HepG2 (cell line): Measurements from ENCODE around the gene RBM47. TPM values are rescaled to one million over a fixed set of nuclear protein-coding genes. Genes with fewer than 3 reads are reported as not detected.

ENCODE experiments used
- ARID2 ChIP-seq: sonication (generic); formaldehyde crosslinking; IDR thresholded peaks from 2 replicates; pipeline ENCODE4 v1.8.1; 2022; ENCODE audit warnings: mild to moderate bottlenecking, missing genetic modification reagents, borderline replicate concordance
- BCLAF1 ChIP-seq: fragments of 450-650 bp; IDR thresholded peaks from 2 replicates; pipeline ENCODE4 v1.6.1; 2017; ENCODE audit warnings: mild to moderate bottlenecking
- ELF3 ChIP-seq: IDR thresholded peaks from 2 replicates; pipeline ENCODE4 v1.6.1; 2016; ENCODE audit warnings: missing genetic modification reagents, missing compliant biosample characterization
- ESRRA ChIP-seq: sonication (generic); formaldehyde crosslinking; IDR thresholded peaks from 2 replicates; pipeline ENCODE4 v1.5.1; 2020; ENCODE audit warnings: mild to moderate bottlenecking, low read depth, missing genetic modification reagents
- JUNB ChIP-seq: sonication (generic); formaldehyde crosslinking; IDR thresholded peaks from 2 replicates; pipeline ENCODE4 v1.8.0; 2022; ENCODE audit warnings: missing genetic modification reagents, mild to moderate bottlenecking, borderline replicate concordance
- KDM2A ChIP-seq: sonication (generic); formaldehyde crosslinking; IDR thresholded peaks from 2 replicates; pipeline ENCODE4 v1.4.0; 2020; ENCODE audit warnings: low read depth, missing genetic modification reagents, borderline replicate concordance
- LRRFIP1 ChIP-seq: sonication (generic); formaldehyde crosslinking; conservative IDR thresholded peaks from 2 replicates; pipeline ENCODE4 v1.4.0; 2020; ENCODE audit warnings: missing genetic modification reagents
- MEIS2 ChIP-seq: sonication (generic); formaldehyde crosslinking; IDR thresholded peaks from 2 replicates; pipeline ENCODE4 v1.9.0; 2021; ENCODE audit warnings: mild to moderate bottlenecking, missing genetic modification reagents
- MIER3 ChIP-seq: IDR thresholded peaks from 2 replicates; pipeline ENCODE4 v1.6.1; 2016; ENCODE audit warnings: missing compliant biosample characterization, borderline replicate concordance
- PLSCR1 ChIP-seq: sonication (generic); formaldehyde crosslinking; IDR thresholded peaks from 2 replicates; pipeline ENCODE4 v1.5.0; 2020; ENCODE audit warnings: missing genetic modification reagents, mild to moderate bottlenecking, borderline replicate concordance
- POGZ ChIP-seq: sonication (generic); formaldehyde crosslinking; IDR thresholded peaks from 2 replicates; pipeline ENCODE4 v1.4.0; 2020; ENCODE audit warnings: mild to moderate bottlenecking, missing genetic modification reagents
- PTBP1 ChIP-seq: fragments of 200-400 bp; formaldehyde crosslinking; IDR thresholded peaks from 2 replicates; pipeline ENCODE4 v1.6.1; 2018; ENCODE audit warnings: low read length, low read depth; ENCODE audit not compliant: poor library complexity, severe bottlenecking
- RFXANK ChIP-seq: IDR thresholded peaks from 2 replicates; pipeline ENCODE4 v1.6.1; 2016
- ZBTB43 ChIP-seq: sonication (generic); formaldehyde crosslinking; conservative IDR thresholded peaks from 2 replicates; pipeline ENCODE4 v1.4.0; 2020; ENCODE audit warnings: missing genetic modification reagents
- ZNF18 ChIP-seq: sonication (generic); formaldehyde crosslinking; IDR thresholded peaks from 2 replicates; pipeline ENCODE4 v1.8.0; 2022; ENCODE audit warnings: mild to moderate bottlenecking, missing genetic modification reagents; ENCODE audit not compliant: insufficient replicate concordance
- ZNF567 ChIP-seq: sonication (generic); formaldehyde crosslinking; IDR thresholded peaks from 2 replicates; pipeline ENCODE4 v1.8.1; 2023; ENCODE audit warnings: mild to moderate bottlenecking, missing genetic modification reagents, borderline replicate concordance
- ZUFSP ChIP-seq: sonication (generic); formaldehyde crosslinking; IDR thresholded peaks from 2 replicates; pipeline ENCODE4 v1.9.0; 2021; ENCODE audit warnings: missing genetic modification reagents, mild to moderate bottlenecking, borderline replicate concordance
- ZZZ3 ChIP-seq: sonication (generic); formaldehyde crosslinking; IDR thresholded peaks from 2 replicates; pipeline ENCODE4 v1.4.0; 2020; ENCODE audit warnings: missing genetic modification reagents, mild to moderate bottlenecking, borderline replicate concordance
- polyA plus RNA-seq, 8 experiments: library from polyadenylated mRNA; depleted of rRNA in 3 of 8; stranded (reverse) in 7 of 8; unstranded in 1 of 8; fragments of >200 nt; fragmentation: Illumina TruSeq in 4 of 8; extraction: Trizol in 4 of 8; gene quantifications; 2 replicates each; pipeline versions ENCODE4 v1.2.1 to v1.2.3, GENCODE V29; 2011 to 2016; ENCODE audit warnings: low read depth in 4 of 8, missing spikeins in 1 of 8, mixed read lengths in 1 of 8; ENCODE audit not compliant: insufficient read depth in 1 of 8
- total RNA-seq, 5 experiments: library from RNA; depleted of rRNA; stranded (reverse); fragments of >200 nt; fragmentation: Illumina TruSeq; extraction: Trizol; gene quantifications; 2 replicates each; pipeline ENCODE4 v1.2.3, GENCODE V29; 2016; ENCODE audit warnings: low read depth in 1 of 5

The RBM47 gene
- total and polyA plus RNA-seq, 2 of the 13 experiments (the other 11 are each of a cell fraction or from before 2014, with no cell fraction given), result 1.2 to 2.5 TPM

- TF ChIP-seq PLSCR1 (CRISPR knock-in tag), result no peak
- peak; percentile 2; the same call in 1 of the 2 replicates for TF ChIP-seq POGZ (CRISPR knock-in tag)
- TF ChIP-seq ZNF567 (CRISPR knock-in tag), result no peak
- TF ChIP-seq ZZZ3, result no peak
- no peak for TF ChIP-seq PTBP1
- no peak for TF ChIP-seq MEIS2 (CRISPR knock-in tag)
- no peak for TF ChIP-seq ZUFSP (CRISPR knock-in tag)
- no peak for TF ChIP-seq LRRFIP1 (CRISPR knock-in tag)
- TF ChIP-seq RFXANK (CRISPR knock-in tag), result no peak
- TF ChIP-seq ZBTB43 (CRISPR knock-in tag), result no peak
- TF ChIP-seq ARID2 (CRISPR knock-in tag), result no peak
- TF ChIP-seq ZNF18 (CRISPR knock-in tag), result no peak
- 0 out of 2 replicates have a peak, but pooled peaks have one; percentile 36 for TF ChIP-seq MIER3 (CRISPR knock-in tag)
- TF ChIP-seq BCLAF1, result no peak
- TF ChIP-seq JUNB (CRISPR knock-in tag), result no peak
- TF ChIP-seq KDM2A, result 0 out of 2 replicates have a peak, but pooled peaks have one; percentile 30
- TF ChIP-seq ELF3, result peak; percentile 12; the same call in 1 of the 2 replicates
- no peak for TF ChIP-seq ESRRA
Measured at GRCh38 chr4:40419231-40419912, 210.3 kb downstream of the RBM47 start (continued).
